ENCODE measurements around the gene SSH3.

The SSH3 gene

DNA sequence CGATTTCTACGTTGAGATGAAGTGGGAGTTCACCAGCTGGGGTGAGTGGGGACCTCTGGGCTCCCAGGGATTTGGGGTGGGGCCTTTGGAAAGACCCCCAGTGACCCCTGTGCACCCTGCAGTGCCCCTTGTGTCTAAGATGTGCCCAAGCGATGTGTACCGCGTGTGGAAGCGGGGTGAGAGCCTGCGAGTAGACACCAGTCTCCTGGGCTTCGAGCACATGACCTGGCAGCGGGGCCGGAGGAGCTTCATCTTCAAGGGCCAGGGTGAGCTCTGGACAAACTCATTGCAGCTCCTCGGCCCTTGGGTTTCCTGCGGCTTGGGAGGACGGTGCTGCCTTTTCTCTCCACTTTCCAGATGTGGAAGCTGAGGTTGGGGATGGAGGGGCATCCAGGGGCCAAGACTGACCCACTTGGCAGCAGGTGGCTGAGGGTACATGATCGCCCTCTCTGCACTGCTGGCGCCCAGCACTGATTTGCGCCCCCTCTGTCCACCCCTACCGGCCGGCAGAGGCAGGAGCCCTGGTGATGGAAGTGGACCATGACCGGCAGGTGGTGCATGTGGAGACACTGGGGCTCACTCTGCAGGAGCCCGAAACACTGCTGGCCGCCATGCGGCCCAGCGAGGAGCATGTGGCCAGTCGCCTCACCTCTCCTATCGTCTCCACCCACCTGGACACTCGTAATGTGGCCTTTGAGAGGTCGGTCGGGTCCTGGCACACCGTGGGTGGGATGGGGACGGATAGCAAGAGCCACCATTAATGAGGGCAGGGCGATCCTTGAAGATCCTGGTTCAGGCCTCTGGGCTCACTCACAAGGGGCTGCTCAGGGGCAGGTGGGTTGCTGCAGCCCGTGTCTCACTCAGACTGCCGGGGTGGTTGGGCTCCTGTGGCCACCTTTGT lies 11.6 kb upstream of the SSH3 start:
- DNase-seq: no peak

DNA sequence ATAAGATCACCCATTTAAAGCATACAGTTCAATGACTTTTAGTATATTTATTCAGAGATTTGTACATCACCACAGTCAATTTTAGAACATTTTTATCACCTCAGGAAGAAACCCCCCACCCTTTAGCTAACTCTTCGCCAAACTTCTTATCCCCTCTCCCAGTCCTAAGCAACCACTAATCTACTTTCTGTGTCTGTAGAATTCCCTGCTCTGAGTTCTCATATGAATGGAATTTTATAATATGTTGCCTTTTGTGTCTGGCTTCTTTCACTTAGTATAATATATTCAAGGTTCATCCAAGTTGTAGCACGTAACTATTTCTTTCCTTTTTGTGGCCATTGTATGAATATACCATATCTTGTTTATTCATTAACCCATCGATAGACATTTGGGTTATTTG lies 10.7 kb upstream of the SSH3 start:
- DNase-seq: no peak

DNA sequence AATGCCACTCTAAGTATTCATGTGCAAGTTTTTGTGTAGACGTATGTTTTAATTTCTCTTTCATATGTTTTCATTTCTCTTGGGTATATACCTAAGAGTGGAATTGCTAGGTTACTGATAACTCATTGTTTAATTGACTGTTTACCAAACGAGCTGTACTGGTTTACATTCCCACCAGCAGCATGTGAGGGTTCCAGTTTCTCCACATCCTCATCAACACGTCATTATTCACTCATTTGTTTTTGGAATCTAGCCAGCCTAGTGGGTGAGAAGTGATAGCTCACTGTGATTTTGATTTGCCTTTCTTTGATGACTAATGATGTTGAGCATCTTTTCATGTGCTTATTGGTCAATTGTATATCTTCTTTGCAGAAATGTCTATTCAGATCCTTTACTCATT lies 10.2 kb upstream of the SSH3 start:
- DNase-seq: no peak

DNA sequence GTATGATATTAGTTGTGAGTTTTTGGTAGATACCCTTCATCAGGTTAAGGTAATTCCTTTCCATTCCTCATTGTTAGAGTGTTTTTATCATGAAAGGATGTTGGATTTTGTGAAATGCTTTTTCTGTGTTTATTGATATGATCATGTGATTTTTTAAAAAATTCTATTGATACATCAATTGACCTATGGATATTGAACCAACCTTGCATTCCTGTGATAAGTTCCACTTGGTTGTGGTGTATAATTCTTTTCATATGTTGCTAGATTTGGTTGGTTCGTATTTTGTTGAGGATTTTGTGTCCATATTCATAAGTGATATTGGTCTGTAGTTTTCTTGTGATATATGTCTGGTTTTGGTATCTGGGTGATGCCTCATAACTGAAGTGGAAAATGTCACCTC lies 7.5 kb upstream of the SSH3 start:
- no peak for DNase-seq

DNA sequence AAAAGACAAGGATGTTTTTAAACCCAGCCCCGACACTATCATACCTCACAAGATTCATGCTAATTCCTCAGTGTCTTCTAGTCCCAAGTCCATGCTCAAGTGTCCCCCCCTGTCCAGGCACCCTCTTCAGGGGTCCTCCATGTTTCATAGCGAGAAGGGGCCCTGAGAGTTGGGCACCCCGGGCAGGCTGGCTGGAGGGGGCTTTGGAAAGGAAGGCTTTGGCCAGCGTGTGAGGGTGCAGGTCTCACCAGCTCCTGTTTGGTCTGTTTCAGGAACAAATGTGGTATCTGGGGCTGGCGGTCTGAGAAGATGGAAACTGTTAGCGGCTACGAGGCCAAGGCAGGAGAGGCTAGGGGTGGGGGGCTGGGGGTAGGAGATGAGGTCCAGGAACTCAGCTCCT lies 4.5 kb upstream of the SSH3 start:
- no peak for DNase-seq

DNA sequence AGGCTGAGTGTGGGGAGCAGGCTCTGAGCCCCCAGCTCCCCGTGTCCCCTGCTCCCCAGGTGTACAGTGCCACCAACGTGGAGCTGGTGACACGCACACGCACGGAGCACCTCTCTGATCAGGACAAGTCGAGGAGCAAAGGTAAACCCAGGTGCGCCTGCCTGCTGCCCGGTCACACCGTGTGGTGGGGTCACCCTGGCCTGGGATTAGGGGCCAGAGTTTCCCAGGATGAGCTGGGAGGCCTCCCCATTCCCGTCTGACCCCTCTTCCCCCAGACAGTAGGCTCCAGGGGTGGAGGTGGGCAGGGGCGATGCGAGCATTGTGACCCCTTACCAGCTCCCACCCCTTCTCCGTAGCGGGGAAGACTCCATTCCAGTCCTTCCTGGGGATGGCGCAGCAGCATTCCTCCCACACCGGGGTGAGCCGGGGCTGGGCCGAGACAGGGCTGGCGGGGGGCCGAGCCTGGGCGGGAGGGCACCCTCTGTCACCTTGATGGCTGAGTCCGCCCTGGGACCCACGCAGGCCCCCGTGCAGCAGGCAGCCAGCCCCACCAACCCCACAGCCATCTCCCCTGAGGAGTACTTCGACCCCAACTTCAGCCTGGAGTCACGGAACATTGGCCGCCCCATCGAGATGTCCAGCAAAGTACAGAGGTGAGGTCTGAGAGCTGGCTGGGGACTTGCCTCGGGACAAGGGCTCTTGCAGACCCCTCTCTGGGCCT lies 3.7 kb upstream of the SSH3 start:
- no peak for DNase-seq

DNA sequence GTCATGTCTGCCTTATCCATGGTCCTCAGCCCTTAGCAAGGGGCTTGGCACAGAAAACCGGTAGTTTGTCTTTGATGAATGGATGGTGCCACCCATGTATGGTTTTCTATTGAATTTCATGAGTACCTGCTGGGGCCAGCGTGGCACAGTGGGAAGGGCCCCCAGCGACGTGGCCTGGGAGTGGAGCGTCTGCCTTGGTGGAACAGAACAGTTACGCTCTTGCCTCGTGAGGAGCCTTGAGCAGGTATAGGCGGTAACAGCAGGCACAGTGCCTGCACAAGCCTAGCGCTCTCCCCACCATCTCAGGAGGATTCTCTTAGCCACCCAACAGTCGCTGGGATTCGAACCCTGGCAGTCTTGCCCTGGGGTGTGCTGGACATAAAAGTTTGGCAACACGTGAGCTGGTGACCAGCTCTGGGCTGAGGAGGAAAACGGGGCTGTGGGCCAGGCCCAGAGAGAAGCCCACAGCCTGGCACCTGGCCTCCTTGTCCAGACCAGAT lies 3.0 kb upstream of the SSH3 start:
- DNase-seq: no peak

DNA sequence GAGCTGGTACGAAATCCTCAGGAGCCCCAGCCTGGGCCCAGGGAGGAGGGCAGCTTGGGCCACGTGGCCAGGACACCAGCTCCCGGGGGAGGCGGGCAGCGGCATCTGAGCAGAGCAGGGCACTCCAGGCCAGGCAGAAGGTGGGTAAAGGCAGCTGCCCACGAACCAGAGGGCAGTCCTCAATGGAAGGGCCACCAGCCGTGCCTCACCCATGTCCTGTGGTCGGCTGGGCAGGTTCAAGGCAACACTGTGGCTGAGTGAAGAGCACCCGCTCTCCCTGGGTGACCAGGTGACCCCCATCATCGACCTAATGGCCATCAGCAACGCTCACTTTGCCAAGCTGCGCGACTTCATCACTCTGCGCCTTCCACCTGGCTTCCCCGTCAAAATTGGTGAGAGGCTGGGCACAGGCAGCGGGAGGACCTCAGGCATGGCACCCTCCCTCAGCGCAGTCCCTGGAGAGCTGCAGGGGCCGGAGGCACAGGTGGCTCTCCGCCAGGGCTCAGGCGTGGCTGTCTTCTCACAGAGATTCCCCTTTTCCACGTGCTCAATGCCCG lies 2.5 kb upstream of the SSH3 start:
- DNase-seq: no peak

DNA sequence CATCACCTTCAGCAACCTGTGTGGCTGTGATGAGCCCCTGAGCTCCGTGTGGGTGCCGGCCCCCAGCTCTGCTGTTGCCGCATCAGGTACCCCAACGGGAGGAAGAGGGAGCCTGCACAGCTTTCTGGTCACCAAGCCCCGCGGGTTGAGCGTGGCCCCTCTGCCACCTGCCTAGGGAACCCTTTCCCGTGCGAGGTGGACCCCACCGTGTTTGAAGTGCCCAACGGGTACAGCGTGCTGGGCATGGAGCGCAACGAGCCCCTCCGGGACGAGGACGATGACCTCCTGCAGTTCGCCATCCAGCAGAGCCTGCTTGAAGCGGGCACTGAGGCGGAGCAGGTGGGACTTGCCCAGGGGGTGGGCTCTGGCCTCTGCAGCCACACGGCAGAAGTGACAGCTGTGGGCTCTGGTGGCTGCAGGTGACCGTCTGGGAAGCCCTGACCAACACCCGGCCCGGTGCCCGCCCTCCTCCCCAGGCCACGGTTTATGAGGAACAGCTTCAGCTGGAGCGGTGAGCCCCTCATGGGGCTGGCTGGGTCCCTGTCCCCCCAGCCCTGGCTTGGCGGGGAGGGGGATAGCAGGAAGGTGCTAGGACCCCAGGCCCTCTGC lies 1.9 kb upstream of the SSH3 start:
- DNase-seq: no peak

DNA sequence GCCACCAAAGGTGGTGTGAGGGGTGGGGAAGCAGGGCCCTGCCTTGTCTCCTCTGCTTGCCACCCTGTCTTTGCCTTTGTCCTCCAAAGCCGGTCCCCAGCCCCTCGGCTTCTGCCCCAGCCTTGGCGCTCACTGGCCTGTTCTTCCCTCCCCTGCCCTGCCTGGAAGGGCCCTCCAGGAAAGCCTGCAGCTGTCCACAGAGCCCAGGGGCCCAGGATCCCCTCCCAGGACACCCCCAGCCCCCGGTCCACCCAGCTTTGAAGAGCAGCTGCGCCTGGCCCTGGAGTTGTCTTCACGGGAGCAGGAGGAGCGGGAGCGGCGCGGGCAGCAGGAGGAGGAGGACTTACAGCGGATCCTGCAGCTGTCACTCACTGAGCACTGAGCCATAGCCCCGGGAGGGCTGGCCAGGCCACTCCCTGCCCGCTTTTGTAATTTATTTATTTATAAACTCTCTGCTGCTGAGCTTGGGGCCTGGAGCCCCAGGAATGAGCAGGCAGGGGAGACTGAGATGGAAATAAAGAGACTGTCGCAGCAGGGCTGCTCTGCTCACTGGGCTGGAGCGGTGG lies 1.3 kb upstream of the SSH3 start:
- DNase-seq: peak; percentile 67

DNA sequence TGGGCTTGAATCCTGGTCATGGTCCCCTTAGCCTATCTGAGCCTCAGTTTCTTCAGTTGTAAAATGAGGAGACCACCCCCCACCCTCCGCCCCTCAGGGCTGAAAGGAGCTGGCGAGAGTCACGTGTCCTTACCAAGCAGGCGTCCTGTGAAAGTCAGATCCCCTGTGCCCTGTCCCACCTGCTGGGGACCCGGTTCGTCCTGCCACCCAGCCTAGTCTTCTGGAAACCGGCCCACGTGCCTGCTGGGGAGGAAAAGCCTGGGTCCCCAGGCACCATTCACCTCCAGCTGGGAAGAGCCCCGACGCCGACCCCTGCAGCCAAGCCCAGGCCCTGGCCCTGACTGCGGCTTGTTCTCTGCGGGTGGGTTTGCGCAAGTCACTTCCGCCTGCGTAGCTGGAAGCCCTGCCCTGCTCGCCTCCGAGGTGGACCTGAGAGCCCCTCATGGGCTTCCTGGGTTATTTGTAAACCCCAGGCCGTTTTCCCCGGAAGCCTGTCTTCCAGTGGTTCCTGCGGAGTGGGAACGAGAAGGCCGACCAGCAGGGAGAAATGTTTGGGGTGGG lies 679 bp upstream of the SSH3 start:
- peak; percentile 52 for DNase-seq

DNA sequence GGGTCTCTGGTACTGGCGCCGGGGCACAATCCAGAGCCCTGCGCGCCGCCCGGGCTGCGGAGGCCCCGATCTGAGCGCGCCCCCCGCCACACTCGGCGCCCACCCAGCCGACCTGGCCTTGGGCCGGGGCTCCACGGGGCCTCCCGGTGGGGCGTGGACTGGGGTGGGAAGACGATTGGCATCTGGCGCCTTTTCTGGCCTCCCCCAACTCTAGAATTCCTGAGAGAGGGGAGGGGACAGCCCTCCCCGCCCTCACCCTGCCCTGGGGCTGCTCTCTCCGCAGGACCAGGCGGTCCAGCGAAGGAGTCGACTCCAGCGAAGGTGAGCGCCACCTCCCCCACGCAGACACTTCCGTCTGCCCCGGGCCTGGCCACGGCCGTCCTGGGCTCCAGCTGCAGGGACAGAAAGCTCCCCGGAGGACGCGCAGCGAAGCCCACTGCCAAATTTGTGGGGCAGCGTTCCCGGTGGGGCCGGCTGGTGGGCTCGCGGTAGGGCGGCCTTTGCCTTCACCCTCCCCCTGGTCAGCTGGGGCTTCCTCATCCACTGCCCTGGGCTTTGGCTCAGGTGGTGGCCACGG lies 593 bp downstream of the SSH3 start:
- DNase-seq: peak; percentile 78

DNA sequence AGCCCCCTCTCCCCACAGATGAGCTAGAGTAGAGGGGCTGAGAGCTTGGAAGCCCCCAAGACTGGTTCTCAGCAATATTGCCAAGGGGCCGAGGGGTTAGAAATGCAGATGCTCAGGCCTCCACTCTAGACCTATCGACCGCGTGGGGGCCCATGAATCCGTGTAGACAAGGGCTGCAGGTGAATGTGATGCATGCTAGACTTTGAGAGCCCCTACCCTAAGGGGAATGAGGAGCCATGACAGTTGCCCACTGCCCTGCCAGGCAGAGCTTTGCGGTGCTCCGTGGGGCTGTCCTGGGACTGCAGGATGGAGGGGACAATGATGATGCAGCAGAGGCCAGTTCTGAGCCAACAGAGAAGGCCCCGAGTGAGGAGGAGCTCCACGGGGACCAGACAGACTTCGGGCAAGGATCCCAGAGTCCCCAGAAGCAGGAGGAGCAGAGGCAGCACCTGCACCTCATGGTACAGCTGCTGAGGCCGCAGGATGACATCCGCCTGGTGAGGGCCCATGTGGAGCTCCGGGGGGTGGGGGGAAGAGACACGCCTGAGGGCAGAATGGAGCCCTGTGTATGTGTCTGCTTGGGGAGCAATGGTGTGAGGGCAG lies 1.3 kb downstream of the SSH3 start:
- no peak for DNase-seq

DNA sequence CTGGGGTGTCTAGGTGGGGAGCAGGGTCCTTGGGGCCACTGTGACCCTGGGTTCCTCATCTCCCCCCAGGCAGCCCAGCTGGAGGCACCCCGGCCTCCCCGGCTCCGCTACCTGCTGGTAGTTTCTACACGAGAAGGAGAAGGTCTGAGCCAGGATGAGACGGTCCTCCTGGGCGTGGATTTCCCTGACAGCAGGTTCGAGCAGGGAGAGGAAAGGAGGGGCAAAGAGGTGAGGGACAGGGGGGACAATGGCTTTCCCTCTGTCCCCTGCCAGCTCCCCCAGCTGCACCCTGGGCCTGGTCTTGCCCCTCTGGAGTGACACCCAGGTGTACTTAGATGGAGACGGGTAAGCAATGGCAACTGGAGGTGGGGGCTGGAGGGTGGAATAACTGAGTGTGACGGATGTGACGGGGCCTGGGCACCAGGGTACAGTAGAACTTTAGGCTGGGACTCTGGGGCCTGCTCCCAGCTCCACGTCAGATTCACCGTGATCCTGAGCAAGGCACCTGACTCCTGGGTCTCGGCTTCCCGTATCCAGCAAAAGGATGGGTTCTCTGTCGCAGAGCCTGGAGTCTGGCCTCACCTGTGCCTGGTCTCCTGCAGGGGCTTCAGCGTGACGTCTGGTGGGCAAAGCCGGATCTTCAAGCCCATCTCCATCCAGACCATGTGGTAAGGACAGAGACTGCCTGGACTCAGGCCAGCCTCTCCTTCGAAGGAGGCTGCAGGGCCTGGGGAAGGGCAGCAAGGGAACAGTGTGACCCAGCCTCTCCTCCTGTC lies 3.6 kb downstream of the SSH3 start:
- DNase-seq: no peak

DNA sequence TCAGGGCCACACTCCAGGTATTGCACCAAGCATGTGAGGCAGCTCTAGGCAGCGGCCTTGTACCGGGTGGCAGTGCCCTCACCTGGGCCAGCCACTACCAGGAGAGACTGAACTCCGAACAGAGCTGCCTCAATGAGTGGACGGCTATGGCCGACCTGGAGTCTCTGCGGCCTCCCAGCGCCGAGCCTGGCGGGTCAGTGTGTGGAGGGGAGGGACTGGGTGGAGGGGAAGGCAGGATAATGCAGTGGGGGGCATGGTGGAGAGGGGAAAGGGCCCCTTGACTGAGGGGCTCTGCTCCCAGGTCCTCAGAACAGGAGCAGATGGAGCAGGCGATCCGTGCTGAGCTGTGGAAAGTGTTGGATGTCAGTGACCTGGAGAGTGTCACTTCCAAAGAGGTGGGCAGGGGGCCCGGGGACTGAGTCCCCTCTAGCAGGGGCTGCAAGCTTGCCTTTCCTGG lies 4.2 kb downstream of the SSH3 start:
- DNase-seq: no peak

DNA sequence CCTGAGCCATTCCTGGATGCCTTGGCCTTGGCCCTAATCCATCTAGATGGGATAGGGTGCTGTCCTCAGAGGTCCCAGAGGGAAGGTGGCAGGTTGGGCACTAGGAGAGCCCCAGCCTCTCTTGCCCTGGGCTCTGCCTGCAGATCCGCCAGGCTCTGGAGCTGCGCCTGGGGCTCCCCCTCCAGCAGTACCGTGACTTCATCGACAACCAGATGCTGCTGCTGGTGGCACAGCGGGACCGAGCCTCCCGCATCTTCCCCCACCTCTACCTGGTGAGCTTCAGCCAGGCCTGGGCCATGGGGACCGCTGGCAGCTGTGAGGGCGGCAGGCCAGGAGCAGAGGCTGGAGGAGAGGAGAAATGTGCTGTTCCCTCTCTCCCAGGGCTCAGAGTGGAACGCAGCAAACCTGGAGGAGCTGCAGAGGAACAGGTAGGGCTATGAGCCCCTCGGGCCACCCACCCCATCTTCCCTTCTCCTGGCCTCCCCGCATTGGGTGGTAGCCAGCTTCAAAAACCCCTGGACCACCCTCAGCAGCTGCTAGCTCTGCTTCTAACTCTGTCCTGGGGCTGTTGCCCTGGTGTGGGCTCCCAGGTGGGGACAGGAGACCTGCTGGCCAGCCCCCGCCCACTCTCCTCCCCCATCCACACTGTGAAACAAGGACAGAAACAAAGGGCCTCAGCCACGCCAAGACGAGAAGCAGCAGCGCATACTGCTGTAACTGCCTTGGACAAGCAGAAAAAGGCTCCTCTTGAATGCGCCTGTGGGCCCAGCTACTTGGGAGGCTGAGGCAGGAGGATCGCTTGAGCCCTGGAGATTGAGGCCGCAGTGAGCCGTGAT lies 4.9 kb downstream of the SSH3 start:
- no peak for DNase-seq

DNA sequence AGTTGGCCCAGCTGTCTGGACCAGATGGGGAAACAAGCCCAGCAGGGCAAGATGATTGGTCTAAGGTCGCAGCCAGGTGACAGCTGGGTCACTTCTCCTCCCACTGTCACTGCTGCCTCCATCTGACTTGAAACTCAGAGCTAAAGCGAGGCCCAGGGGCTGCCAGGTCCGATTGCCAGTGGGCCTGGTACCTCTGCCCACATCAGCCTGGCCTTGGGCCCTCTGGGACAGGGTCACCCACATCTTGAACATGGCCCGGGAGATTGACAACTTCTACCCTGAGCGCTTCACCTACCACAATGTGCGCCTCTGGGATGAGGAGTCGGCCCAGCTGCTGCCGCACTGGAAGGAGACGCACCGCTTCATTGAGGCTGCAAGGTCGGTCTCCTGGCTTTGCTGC lies 5.8 kb downstream of the SSH3 start:
- DNase-seq: no peak

DNA sequence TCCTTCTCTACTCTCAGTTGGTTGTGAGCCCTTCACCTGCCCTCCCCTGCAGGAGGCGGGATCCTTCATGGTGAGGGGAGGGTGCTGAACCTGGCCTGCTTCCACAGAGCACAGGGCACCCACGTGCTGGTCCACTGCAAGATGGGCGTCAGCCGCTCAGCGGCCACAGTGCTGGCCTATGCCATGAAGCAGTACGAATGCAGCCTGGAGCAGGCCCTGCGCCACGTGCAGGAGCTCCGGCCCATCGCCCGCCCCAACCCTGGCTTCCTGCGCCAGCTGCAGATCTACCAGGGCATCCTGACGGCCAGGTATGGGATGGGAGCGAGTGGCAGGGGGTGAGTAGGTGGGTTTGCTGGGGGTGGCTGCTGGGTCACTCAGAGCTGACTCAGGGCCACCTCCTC lies 6.3 kb downstream of the SSH3 start:
- DNase-seq: no peak

DNA sequence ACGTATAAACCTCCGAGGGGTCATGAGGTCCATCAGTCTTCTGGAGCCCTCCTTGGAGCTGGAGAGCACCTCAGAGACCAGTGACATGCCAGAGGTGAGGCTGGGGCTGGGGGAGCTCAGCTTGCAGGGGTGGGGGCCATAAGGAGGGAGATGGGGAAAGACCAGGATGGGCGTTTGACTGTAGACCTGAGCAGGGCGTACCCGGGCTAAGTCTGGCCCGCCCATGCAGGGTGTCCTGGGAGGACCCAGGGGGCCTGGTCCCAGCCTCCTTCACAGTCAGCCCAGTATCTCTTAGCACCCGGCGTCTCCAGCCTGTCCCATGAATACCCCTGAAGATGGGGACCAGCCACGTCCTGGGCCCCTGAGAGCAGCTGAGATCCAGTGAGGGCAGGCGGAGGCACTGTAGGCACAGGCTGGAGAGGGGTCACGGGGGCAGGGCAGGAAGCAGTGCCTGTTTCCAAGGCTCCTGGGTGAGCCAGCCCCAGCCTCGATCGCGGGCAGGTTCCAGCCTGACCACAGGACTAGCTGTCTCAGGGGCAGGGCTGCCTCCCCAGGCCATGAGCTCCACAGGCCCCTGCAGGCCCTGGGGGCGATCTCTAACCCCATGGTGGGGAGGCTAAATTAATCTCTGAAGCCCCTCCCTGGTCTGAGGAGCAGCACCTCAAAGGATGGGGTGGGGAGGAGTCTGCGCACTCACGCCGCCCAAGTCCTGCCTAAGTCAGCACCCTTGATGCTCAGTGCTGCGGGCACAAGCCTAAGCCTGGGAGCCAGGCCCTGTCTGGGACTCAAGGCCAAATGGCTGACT lies 7.1 kb downstream of the SSH3 start:
- no peak for DNase-seq
